ENCODE measurements around the gene NPW.

DNA sequence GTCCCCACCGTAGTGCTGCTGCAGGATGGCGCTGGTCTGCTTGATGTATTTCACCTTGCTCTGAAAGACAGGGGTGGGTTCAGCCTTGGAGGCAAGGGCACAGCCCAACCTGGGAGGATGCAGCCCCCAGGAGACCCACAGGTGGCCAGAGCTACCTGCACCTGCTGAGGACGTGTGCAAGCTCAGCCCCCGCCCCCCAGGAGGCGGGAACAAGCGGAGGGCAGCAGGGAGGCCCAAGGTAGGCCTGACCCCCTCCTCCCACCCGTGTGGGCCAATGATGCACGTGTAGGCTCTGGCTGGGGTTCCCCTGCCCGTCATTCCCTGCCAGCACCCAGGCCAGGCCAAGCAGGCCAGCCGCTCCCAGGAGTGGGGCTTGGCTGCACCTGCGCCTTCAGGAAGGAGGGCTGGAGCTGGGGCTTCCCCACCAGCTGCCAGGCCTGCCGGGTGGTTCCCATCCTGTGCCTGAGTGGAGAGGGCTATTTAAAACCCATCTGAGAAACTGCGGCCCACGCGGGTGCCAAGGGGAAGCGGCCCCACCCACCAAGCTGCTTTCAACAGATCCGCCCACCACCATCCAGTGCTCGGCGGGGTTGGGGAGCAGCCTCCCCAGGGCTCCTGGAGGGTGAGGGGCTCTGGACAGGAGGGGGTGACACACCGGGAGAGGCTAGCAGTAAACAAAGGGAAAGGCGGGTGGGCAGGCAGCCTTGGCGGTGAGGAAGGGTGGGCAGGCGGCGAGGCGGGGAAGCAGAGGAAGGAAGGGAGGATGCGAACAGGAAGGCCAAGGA lies 24.3 kb downstream of the NPW start:
- TF ChIP-seq, protein P1, sequence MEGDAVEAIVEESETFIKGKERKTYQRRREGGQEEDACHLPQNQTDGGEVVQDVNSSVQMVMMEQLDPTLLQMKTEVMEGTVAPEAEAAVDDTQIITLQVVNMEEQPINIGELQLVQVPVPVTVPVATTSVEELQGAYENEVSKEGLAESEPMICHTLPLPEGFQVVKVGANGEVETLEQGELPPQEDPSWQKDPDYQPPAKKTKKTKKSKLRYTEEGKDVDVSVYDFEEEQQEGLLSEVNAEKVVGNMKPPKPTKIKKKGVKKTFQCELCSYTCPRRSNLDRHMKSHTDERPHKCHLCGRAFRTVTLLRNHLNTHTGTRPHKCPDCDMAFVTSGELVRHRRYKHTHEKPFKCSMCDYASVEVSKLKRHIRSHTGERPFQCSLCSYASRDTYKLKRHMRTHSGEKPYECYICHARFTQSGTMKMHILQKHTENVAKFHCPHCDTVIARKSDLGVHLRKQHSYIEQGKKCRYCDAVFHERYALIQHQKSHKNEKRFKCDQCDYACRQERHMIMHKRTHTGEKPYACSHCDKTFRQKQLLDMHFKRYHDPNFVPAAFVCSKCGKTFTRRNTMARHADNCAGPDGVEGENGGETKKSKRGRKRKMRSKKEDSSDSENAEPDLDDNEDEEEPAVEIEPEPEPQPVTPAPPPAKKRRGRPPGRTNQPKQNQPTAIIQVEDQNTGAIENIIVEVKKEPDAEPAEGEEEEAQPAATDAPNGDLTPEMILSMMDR (conservative IDR thresholded peaks at IDR 0.05 in 1 of 2, IDR thresholded peaks at IDR 0.05 in 1 of 2; ENCODE audit: extremely low read depth in 1 of 2, insufficient read depth in 1 of 2, low read depth in 1 of 2, low read length in 2 of 2) = no peak
- TF ChIP-seq EZH2 (IDR thresholded peaks at IDR 0.05; ENCODE audit: borderline replicate concordance, low read length) = no peak

Measured in mammary epithelial cell (primary cell).